ENCODE results near the gene GNAT1. TPM values are rescaled to one million over a fixed set of nuclear protein-coding genes. Genes with fewer than 3 reads are reported as not detected.

The GNAT1 gene
- polyA plus RNA-seq, 2 of the 4 experiments (the other 2 are of a cell fraction): not detected

DNA sequence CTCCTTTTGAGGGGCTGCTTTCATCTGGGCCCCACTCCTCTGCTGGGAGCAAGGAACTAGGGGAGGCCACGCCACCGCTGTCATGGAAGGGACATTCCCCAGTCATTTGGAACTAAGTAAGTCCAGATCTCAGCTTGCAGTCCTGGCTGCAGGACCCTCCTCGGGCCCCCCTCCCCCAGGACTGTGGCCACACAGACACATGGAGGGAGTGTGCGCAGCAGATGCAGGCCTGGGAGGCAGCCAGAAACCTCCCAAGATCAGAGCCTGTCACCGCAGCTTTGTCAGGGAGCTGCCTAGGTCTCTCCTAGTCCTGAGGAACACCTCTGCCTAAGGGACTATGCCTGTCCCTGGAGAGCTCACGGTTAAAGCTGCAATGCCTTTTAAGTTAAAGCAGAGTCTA is 43.5 kb upstream of the GNAT1 start (continued):
- no peak for TF ChIP-seq ZC3H11A (IDR thresholded peaks at IDR 0.05)
- TF ChIP-seq, protein P1, sequence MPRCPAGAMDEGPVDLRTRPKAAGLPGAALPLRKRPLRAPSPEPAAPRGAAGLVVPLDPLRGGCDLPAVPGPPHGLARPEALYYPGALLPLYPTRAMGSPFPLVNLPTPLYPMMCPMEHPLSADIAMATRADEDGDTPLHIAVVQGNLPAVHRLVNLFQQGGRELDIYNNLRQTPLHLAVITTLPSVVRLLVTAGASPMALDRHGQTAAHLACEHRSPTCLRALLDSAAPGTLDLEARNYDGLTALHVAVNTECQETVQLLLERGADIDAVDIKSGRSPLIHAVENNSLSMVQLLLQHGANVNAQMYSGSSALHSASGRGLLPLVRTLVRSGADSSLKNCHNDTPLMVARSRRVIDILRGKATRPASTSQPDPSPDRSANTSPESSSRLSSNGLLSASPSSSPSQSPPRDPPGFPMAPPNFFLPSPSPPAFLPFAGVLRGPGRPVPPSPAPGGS (IDR thresholded peaks at IDR 0.05): no peak

DNA sequence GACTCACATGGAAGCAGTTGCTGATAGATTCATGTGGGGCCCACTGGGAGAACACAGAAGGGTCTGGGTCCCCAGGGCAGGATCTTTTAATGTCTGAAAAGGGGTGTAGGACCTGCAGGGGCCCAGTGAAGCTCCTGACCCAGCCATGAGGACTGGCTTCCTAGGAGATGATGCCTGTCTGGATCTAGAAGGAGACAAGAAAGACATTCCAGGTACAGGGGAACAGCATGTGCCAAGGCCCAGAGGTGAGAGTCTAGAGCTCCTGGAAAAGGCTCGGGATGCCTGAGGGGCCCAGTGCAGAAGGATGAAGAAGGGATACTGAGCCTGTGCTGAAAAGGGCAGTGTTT is 41.0 kb upstream of the GNAT1 start:
- Histone ChIP-seq H3K4me3 (no peak overlapping the region), H3K4me1 (peaks cover under 1% of the 10 kb centered on the region; the same call in 1 of the 3 replicates), H3K27ac (no peak overlapping the region), H3K9me3 (no peaks in the 10 kb centered on the region), H3K4me2 (no peak overlapping the region)
- CTCF ChIA-PET: interaction anchor here (0.8 to 1.6 kb wide), 5 partner anchors 16 to 33 kb away, joined by 3 to 7 read pairs (median 3); no protein-coding TSS in a partner anchor
- 91% methylated on average over 1 of the region's 1 CpG for WGBS (ENCODE audit: missing lambda C conversion rate)
- no peak for DNase-seq (ENCODE audit: low read depth in 1 of 2, low spot score in 1 of 2)
- ATAC-seq: no peak
- POLR2A ChIA-PET: interaction anchor here (0.8 kb wide), 1 partner anchor 61 kb away, joined by 3 read pairs; no protein-coding TSS in a partner anchor
- TF ChIP-seq, protein P2, sequence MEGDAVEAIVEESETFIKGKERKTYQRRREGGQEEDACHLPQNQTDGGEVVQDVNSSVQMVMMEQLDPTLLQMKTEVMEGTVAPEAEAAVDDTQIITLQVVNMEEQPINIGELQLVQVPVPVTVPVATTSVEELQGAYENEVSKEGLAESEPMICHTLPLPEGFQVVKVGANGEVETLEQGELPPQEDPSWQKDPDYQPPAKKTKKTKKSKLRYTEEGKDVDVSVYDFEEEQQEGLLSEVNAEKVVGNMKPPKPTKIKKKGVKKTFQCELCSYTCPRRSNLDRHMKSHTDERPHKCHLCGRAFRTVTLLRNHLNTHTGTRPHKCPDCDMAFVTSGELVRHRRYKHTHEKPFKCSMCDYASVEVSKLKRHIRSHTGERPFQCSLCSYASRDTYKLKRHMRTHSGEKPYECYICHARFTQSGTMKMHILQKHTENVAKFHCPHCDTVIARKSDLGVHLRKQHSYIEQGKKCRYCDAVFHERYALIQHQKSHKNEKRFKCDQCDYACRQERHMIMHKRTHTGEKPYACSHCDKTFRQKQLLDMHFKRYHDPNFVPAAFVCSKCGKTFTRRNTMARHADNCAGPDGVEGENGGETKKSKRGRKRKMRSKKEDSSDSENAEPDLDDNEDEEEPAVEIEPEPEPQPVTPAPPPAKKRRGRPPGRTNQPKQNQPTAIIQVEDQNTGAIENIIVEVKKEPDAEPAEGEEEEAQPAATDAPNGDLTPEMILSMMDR (IDR thresholded peaks at IDR 0.05): no peak
- TF ChIP-seq RARB (CRISPR knock-in tag; IDR thresholded peaks at IDR 0.05): no peak
- TF ChIP-seq GATA3 (IDR thresholded peaks at IDR 0.05; ENCODE audit: borderline replicate concordance): no peak
- TF ChIP-seq, protein P3, sequence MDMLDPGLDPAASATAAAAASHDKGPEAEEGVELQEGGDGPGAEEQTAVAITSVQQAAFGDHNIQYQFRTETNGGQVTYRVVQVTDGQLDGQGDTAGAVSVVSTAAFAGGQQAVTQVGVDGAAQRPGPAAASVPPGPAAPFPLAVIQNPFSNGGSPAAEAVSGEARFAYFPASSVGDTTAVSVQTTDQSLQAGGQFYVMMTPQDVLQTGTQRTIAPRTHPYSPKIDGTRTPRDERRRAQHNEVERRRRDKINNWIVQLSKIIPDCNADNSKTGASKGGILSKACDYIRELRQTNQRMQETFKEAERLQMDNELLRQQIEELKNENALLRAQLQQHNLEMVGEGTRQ (IDR thresholded peaks at IDR 0.05): no peak
- TF ChIP-seq, protein P4, sequence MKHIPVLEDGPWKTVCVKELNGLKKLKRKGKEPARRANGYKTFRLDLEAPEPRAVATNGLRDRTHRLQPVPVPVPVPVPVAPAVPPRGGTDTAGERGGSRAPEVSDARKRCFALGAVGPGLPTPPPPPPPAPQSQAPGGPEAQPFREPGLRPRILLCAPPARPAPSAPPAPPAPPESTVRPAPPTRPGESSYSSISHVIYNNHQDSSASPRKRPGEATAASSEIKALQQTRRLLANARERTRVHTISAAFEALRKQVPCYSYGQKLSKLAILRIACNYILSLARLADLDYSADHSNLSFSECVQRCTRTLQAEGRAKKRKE (CRISPR knock-in tag; IDR thresholded peaks at IDR 0.05; ENCODE audit: low read depth): no peak
- no peak for TF ChIP-seq SMC3 (IDR thresholded peaks at IDR 0.05)
- TF ChIP-seq EHMT2 (IDR thresholded peaks at IDR 0.05; ENCODE audit: low read depth): no peak
- TF ChIP-seq NPAS2 (CRISPR knock-in tag; IDR thresholded peaks at IDR 0.05; ENCODE audit: borderline replicate concordance): no peak
- no peak for TF ChIP-seq MAZ (IDR thresholded peaks at IDR 0.05; ENCODE audit: borderline replicate concordance, low read depth, low read length)
- no peak for TF ChIP-seq KDM1A (IDR thresholded peaks at IDR 0.05; ENCODE audit: low read depth)
- no peak for TF ChIP-seq MAFK (IDR thresholded peaks at IDR 0.05; ENCODE audit: partially characterized antibody)
- no peak for TF ChIP-seq ZSCAN20 (CRISPR knock-in tag; IDR thresholded peaks at IDR 0.05)
- TF ChIP-seq HOXA7 (CRISPR knock-in tag; IDR thresholded peaks at IDR 0.05): no peak
- TF ChIP-seq, protein P5, sequence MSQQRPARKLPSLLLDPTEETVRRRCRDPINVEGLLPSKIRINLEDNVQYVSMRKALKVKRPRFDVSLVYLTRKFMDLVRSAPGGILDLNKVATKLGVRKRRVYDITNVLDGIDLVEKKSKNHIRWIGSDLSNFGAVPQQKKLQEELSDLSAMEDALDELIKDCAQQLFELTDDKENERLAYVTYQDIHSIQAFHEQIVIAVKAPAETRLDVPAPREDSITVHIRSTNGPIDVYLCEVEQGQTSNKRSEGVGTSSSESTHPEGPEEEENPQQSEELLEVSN (IDR thresholded peaks at IDR 0.05; ENCODE audit: borderline replicate concordance, low read depth): no peak
- TF ChIP-seq TP53 (CRISPR knock-in tag; IDR thresholded peaks at IDR 0.05): no peak
- no peak for TF ChIP-seq JUN (IDR thresholded peaks at IDR 0.05)
- TF ChIP-seq CHD4 (IDR thresholded peaks at IDR 0.05; ENCODE audit: borderline replicate concordance): no peak
- TF ChIP-seq POLR2AphosphoS2 (conservative IDR thresholded peaks at IDR 0.05; ENCODE audit: low read length): no peak
- TF ChIP-seq FOSL2 (IDR thresholded peaks at IDR 0.05): no peak
- no peak for TF ChIP-seq FOSL2 (CRISPR knock-in tag; IDR thresholded peaks at IDR 0.05)
- no peak for FAIRE-seq
